Measurements from ENCODE around the gene VPS41.
A peak's percentile ranks its signal among the peaks of the same experiment; 100 is the strongest.
"Not testable (repeated sequence)": the region's sequence is repeated elsewhere in the genome, so short reads cannot be mapped to it uniquely, and the experiment has no call there.

VPS41 gene

DNA sequence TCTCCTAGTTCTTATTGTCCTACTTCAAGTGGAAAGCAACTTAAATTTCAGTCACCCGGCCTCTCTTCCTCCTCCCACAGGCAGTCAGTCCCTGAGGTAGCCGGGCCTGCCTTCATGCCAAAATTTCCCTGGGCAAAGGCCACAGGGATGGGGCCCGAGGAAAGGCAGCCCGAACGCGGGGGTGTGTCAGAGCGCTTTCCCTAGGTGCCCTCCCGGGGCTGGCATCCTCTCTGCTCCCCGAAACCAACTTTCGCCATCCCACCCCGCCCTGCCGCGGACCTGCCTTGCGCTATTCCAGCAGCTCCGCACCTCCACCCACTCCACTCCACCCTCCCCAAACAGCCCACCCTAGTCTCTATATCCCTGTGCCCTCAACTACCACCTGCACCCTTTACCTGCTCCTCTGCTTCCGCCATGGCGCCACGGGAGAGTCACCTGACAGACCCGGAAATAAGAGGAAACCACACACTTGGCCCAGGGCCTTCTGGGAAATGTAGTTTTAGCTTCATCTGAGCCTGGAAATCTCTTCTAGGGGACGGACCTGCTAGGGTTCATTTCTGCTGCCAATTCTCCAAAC is at the start of gene VPS41:
TSS of gene VPS41 (minus strand) at position 433 of the 577 bp plus-strand sequence. CDS start at position 416, 17 bp downstream.
- DNase-seq = peak; percentile 43

DNA sequence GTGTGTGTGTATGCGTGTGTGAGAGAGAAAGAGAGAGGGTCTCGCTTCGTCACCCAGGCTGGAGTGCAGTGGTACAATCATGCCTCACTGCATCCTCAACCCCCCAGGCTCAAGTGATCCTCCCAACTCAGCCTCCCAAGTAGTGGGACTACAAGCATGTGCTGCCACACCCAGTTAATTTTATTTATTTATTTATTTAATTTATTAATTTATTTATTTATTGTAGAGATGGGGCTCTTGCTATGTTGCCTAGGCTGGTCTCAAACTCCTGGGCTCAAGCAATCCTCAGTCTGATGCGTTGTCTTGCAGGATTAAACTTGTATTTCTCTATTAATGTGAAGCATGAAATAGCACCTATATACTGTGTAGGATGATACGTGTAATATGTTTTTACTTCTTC is 46.9 kb upstream of the VPS41 start:
- no peak for DNase-seq

DNA sequence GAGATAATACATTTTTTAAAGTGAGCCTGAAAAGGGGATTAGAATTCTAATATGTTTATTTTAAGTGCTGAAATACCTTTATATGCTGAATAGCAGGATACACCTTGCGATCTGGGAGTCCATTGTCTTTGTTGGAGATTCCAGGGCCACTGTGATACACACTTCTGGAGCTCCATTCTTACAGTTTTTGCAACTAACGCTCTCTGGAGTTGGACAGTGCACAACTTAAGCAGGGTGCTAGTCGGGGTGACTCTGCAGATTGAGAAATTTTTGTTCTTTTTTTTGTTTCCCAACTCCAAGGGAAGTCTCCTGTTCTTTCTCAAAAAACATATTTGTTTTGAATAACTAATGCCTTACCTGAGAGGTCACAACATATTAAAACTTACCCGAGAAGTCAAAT is 45.0 kb upstream of the VPS41 start:
- DNase-seq = no peak

- DNase-seq = no peak
These were observed 44.2 kb upstream of the VPS41 start for GRCh38 chr7:38953227-38953626.

DNA sequence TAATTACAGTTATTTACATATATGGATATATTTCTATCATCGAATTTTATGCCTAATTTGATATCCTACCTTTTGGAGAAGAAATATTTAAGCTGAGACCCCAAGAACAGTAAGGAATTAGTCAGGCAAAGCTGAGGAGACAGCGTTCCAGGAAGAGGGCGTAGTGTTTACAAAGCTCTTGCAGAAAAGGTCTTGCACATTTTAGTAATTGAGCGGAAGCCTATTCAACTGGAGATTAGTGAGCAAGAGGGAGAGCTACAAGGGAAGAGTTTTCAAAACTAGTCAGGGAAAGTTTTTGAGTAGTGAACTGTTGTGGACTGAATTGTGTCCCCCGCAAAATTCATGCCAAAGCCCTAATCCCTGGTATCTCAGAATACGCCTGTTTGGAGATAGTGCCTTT is 42.2 kb upstream of the VPS41 start:
- no peak for DNase-seq

DNA sequence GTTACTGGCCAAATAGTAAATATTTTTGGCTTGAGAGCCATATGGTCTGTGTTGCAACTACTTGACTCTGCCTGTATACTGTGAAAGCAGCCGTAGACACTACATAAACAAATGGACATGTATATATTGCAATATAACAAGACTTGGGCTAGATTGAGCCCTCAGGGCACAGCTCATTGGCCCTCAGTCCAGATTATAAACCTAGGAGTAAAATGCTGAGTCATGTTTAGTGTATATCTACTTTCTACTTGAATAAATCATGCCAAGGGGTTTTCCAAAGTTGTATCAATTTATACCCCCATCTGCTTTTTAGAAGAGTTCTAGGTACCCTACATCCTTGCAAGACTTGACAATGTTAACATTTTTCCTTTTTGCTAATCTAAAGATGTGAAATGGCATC is 41.3 kb upstream of the VPS41 start:
- no peak for DNase-seq

- not testable (repeated sequence) for DNase-seq
These were observed 38.5 kb upstream of the VPS41 start for GRCh38 chr7:38947541-38947940.

- no peak for DNase-seq
These were observed 33.5 kb upstream of the VPS41 start for GRCh38 chr7:38942431-38943051.

DNA sequence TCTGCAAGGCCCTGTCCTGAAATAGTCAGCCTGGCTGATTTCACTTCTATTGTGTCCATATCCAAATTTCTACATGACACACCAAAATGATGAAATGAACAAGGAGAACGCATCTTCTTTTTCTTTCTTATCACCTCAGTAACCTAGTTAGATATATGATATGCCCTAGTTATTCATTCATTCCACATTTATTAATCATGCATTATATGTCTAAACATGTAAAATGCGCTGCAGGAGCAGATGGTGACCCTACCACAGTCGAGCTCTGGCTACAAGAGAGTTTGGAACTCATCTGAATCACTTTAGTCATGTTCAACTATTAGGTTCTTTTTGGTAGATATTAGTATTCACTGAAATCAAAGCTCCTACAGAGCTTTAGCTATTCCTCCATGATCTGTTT is 31.8 kb upstream of the VPS41 start:
- no peak for DNase-seq

DNA sequence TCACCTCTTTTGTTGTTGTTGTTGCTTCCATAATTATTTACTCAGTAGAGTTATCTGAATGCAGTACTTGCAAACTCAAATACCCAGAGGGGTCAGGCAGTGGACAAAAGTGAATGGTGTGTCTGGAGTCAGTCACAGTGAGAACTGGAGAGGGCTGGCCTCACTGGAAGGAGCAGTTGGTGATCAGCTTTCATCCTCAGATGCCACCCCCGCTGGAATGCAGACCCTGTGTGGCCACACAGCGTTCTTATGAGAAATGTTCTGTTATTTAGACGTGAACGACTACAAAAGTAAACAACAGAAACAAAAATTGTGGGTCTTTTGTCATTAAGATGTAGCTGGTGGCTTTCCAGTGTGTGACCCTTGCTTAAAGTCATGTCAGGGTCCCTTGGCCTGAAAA is 29.6 kb upstream of the VPS41 start:
- no peak for DNase-seq

GRCh38 chr7:38938001-38938485 is 29.1 kb upstream of the VPS41 start:
- DNase-seq = no peak

GRCh38 chr7:38936641-38937040 is 27.6 kb upstream of the VPS41 start:
- no peak for DNase-seq

- no peak for DNase-seq
These were observed 25.5 kb upstream of the VPS41 start for GRCh38 chr7:38934536-38934935.

- no peak for DNase-seq
These were observed 25.1 kb upstream of the VPS41 start for GRCh38 chr7:38934051-38934450.

- DNase-seq = no peak
These were observed 23.6 kb upstream of the VPS41 start for GRCh38 chr7:38932509-38933168.

GRCh38 chr7:38929460-38930171 is 20.6 kb upstream of the VPS41 start:
- no peak for DNase-seq

- DNase-seq = no peak
These were observed 19.5 kb upstream of the VPS41 start for GRCh38 chr7:38928506-38928905.

DNA sequence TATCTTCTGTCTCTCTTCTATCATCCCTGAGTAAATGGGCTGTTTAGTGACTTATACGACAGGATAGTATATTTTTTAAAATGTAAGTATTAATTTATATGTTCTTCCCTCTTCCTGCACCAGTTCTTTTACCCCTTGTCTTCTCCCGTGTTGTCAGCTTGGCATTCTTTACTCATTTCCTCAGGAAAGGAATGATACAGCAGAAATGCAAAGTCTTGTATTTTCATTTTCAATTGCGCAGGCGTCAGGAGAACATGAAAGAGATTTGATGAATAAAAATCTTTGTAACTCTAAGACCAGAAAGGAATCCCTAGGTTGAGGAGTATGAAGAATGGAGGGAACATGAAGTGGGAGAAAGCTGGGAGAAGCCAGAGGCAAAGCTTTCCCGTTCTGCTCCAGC is 18.8 kb upstream of the VPS41 start:
- DNase-seq = no peak

DNA sequence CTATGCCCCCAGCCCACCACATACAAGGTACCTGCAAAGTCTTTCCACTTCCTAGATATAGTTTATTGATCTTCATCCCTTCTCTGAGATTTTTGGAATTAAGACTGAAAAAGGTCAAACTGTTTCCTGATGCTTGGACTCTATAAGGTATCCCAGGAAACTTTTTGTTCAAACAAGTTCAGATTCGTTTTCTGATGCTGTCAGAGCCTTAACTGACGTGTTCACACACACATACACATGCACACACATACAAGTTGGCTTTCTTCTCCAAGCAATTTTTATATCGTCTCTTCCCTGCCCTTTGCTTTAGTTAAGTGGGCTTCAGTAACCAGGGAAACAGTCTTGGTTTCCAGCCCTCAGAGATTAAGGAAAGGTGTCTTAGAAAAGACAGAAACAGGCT is 11.7 kb upstream of the VPS41 start:
- DNase-seq = no peak

DNA sequence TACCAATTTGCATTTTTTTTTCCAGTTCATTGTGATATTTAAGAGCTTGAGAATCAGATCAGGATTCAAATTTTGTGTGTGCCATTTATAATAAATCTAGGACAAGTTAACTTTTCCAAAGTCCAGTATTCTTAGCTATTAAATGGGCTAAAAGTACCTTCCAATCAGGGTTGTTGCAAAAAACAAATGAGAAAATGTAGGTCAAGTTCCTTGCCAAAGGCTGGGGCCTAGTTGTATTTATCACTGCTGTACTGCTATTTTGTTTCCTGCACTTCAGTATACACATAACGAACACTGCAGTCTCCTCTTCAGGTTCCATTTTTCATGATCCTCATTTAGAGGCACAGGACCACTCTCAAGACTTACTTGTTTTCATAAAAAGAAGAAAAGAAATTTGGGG is 7.4 kb upstream of the VPS41 start:
- DNase-seq = no peak

- no peak for DNase-seq
These were observed 879 bp upstream of the VPS41 start for GRCh38 chr7:38909870-38910269.

DNA sequence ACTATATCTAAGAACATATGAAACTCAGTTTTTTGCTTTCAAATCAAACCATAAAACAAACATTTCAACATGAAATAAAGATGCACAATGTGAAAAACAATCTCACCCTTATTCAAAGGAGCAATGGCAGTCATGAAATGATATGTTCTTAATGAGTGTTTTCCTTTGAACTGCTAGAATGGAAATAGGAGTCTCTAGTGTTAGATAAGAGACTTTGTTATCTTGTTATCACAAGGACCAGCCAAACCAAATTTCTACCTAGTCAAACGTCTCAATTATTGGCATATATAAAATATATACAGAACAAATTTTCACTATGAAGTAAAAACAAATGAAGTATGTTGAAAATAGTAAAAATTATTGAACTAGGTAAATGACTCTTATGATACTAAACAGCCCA is 1.2 kb downstream of the VPS41 start:
- no peak for DNase-seq

GRCh38 chr7:38907066-38907465 is 1.9 kb downstream of the VPS41 start:
- no peak for DNase-seq
